ENCODE results near the gene MRGPRD.

GRCh38 chr11:69012092-69013008 lies 31.6 kb upstream of the MRGPRD start:
- no peak for TF ChIP-seq CTCF (IDR thresholded peaks at IDR 0.05; ENCODE audit: low read length)
- TF ChIP-seq EZH2 (optimal IDR thresholded peaks at IDR 0.05; ENCODE audit: low read depth, low read length), result no peak
- TF ChIP-seq EZH2phosphoT487 (IDR thresholded peaks at IDR 0.05; ENCODE audit: low read length), result no peak
